Skeletal muscle tissue (tissue), 4 donors: ENCODE results near the gene ADGRA3. TPM values are rescaled to one million over a fixed set of nuclear protein-coding genes. Genes with fewer than 3 reads are reported as not detected.
A peak's percentile ranks its signal among the peaks of the same experiment; 100 is the strongest.

Experiments used
- H3K27ac ChIP-seq: one replicate; pipeline ENCODE4 v1.7.0; 2013; ENCODE audit warnings: mild to moderate bottlenecking, low read depth, low read length, inconsistent platforms
- H3K27me3 ChIP-seq, 3 donors: one replicate each; pipeline ENCODE4 v1.7.0; 2013; ENCODE audit warnings: low read length in 3 of 3; ENCODE audit not compliant: control insufficient read depth in 3 of 3, insufficient read depth in 3 of 3
- H3K36me3 ChIP-seq, 3 donors: one replicate each; pipeline ENCODE4 v1.7.0; 2013; ENCODE audit warnings: low read length in 3 of 3; ENCODE audit not compliant: control insufficient read depth in 3 of 3, insufficient read depth in 3 of 3
- H3K4me1 ChIP-seq, 3 donors: one replicate each; pipeline ENCODE4 v1.7.0; 2013; ENCODE audit warnings: low read length in 3 of 3, mild to moderate bottlenecking in 3 of 3; ENCODE audit not compliant: control insufficient read depth in 3 of 3, insufficient read depth in 3 of 3
- H3K4me3 ChIP-seq, 3 donors: one replicate each; pipeline ENCODE4 v1.7.0; 2013; ENCODE audit warnings: low read length in 3 of 3
- H3K9ac ChIP-seq, 3 donors: one replicate each; pipeline ENCODE4 v1.7.0; 2013; ENCODE audit warnings: low read length in 3 of 3, mild to moderate bottlenecking in 3 of 3, moderate library complexity in 2 of 3, low read depth in 1 of 3
- H3K9me3 ChIP-seq, 3 donors: one replicate each; pipeline ENCODE4 v1.7.0; 2013; ENCODE audit warnings: low read length in 3 of 3; ENCODE audit not compliant: control insufficient read depth in 3 of 3
- total RNA-seq: library from RNA; depleted of rRNA; stranded (reverse); fragments of >200 nt; gene quantifications from one replicate; pipeline ENCODE4 v1.2.3, GENCODE V29; 2014
- donor health status: Osteomylitis.

The ADGRA3 gene
- total RNA-seq, 1 donor from 2014 or later: 92.4 TPM

GRCh38 chr4:22500128-22500611, 15.7 kb downstream of the ADGRA3 start:
- Histone ChIP-seq H3K9me3 (no peaks in the 10 kb centered on the region), H3K27me3 (no peaks in the 10 kb centered on the region), H3K36me3 (no peaks in the 10 kb centered on the region), H3K4me1 (peaks cover 10 to 33% (median 14%) of the 10 kb centered on the region in 3 donors), H3K4me3 (peak overlapping the region in 1 of 3 donors; percentile 41), H3K27ac (peak overlapping the region; percentile 70), H3K9ac (no peak overlapping the region)

DNA sequence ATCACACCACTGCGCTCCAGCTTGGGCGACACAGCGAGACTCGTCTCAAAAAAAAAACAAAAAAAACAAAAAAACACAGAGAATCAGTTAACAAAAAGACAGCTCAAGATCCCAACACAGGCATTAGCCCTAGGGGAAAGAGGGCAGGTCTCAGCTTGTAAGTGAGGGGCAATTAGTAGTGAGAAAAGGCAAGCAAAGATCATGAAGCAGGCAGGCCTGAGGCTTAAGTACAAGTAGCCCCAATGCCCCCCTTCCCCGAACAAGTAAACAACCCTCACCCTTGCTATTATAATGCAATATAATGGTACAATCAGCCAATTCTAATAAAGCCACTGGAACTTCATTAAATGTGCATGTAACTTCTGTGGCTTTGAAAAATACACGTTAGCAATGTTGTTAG, 17.0 kb downstream of the ADGRA3 start:
- H3K27me3 ChIP-seq: no peaks in the 10 kb centered on the region
- H3K4me1 ChIP-seq: peaks cover 7 to 23% (median 14%) of the 10 kb centered on the region in 3 donors
- peak overlapping the region in 1 of 3 donors; percentile 12 for H3K9ac ChIP-seq
- H3K36me3 ChIP-seq: no peaks in the 10 kb centered on the region
- no peaks in the 10 kb centered on the region for H3K9me3 ChIP-seq
- peak overlapping the region; percentile 70 for H3K27ac ChIP-seq
- no peak overlapping the region for H3K4me3 ChIP-seq

- no peak overlapping the region for H3K4me3 ChIP-seq
- H3K36me3 ChIP-seq: no peaks in the 10 kb centered on the region
- no peak overlapping the region for H3K27ac ChIP-seq
- peaks cover 7 to 17% (median 8%) of the 10 kb centered on the region in 3 donors for H3K4me1 ChIP-seq
- H3K9me3 ChIP-seq: no peaks in the 10 kb centered on the region
- H3K27me3 ChIP-seq: no peaks in the 10 kb centered on the region
- no peak overlapping the region for H3K9ac ChIP-seq
These were observed 19.6 kb downstream of the ADGRA3 start for GRCh38 chr4:22496165-22496813.

DNA sequence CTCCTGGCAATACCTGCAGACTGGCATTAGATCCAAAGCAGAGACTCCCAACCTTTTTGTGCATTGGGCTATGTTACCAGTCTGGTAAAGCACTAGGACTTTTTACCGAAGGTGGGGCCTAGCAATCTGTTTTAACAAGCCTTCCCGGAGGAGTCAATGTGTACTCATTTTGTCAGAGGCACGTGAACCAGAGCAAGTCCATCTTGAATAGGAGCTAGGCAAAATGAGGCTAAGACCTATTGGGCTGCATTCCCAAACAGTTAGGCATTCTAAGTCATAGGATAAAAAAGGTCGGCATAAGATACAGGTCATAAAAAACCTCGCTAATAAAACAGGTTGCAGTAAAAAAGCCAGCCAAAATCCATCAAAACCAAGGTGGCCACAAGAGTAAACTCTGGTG, 22.3 kb downstream of the ADGRA3 start:
- H3K9me3 ChIP-seq: no peaks in the 10 kb centered on the region
- no peak overlapping the region for H3K27ac ChIP-seq
- peaks cover 0 to 9% (median 3%) of the 10 kb centered on the region in 3 donors for H3K4me1 ChIP-seq
- H3K27me3 ChIP-seq: no peaks in the 10 kb centered on the region
- no peak overlapping the region for H3K9ac ChIP-seq
- no peaks in the 10 kb centered on the region for H3K36me3 ChIP-seq
- no peak overlapping the region for H3K4me3 ChIP-seq

- Histone ChIP-seq H3K9ac (no peak overlapping the region), H3K27me3 (no peaks in the 10 kb centered on the region), H3K27ac (no peak overlapping the region), H3K9me3 (no peaks in the 10 kb centered on the region), H3K4me3 (no peak overlapping the region), H3K36me3 (no peaks in the 10 kb centered on the region), H3K4me1 (peaks cover 3 to 14% (median 4%) of the 10 kb centered on the region in 3 donors)
These were observed 22.9 kb downstream of the ADGRA3 start for GRCh38 chr4:22492987-22493386.

DNA sequence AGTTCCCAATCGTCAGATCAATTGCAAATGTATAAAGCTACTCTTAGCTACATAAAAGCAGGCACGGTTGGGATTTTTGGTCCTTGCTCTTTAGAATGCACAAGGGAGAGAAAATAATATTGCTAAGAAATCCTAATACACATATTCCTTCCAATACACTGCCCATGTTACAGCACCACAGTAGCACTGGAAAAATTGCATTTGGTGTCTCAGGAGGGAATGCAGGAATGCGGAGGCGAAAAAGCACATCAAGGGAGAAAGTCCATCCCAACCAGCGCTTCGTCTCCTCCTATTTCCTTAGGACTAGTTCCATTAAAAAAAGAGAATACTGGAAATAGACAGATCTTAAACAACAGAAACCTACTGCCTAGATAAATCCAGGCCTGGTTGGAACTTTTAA, 23.9 kb downstream of the ADGRA3 start:
- Histone ChIP-seq H3K4me3 (no peak overlapping the region), H3K27me3 (no peaks in the 10 kb centered on the region), H3K9me3 (no peaks in the 10 kb centered on the region), H3K27ac (no peak overlapping the region), H3K4me1 (peaks cover 6 to 18% (median 15%) of the 10 kb centered on the region in 3 donors), H3K9ac (no peak overlapping the region), H3K36me3 (no peaks in the 10 kb centered on the region)

GRCh38 chr4:22490718-22491315, 25.0 kb downstream of the ADGRA3 start:
- no peak overlapping the region for H3K27ac ChIP-seq
- peaks cover 9 to 23% (median 18%) of the 10 kb centered on the region in 3 donors for H3K4me1 ChIP-seq
- no peaks in the 10 kb centered on the region for H3K9me3 ChIP-seq
- no peaks in the 10 kb centered on the region for H3K36me3 ChIP-seq
- H3K4me3 ChIP-seq: no peak overlapping the region
- H3K27me3 ChIP-seq: no peaks in the 10 kb centered on the region
- no peak overlapping the region for H3K9ac ChIP-seq

DNA sequence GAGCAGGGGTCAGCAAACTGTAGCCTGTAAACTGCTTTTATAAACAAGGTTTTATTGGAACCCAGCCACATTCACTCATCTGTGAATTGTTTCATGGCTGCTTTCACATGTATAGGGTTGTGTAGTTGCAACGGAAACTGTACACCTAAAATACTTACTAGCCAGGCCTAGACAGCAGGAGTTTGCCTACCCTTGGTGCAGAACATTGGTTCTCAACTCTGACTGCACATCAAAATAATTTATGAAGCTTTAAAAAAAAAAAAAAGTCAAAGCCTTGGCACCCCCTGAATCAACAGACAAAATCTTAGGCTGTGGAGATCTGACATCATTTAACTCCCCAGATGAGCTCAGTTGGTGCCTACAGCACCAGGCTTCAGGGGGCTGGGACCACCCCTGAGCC, 27.8 kb downstream of the ADGRA3 start:
- no peak overlapping the region for H3K27ac ChIP-seq

GRCh38 chr4:22487328-22487727, 28.5 kb downstream of the ADGRA3 start:
- no peaks in the 10 kb centered on the region for H3K36me3 ChIP-seq
- H3K9me3 ChIP-seq: no peaks in the 10 kb centered on the region
- no peaks in the 10 kb centered on the region for H3K27me3 ChIP-seq
- no peak overlapping the region for H3K9ac ChIP-seq
- H3K4me3 ChIP-seq: no peak overlapping the region
- peaks cover 9 to 32% (median 18%) of the 10 kb centered on the region in 3 donors for H3K4me1 ChIP-seq
- no peak overlapping the region for H3K27ac ChIP-seq

More for the DNA sequence above, 27.8 kb downstream of the ADGRA3 start:
- H3K36me3 ChIP-seq: no peaks in the 10 kb centered on the region
- H3K9ac ChIP-seq: no peak overlapping the region
- H3K9me3 ChIP-seq: no peaks in the 10 kb centered on the region
- no peaks in the 10 kb centered on the region for H3K27me3 ChIP-seq
- peaks cover 9 to 27% (median 18%) of the 10 kb centered on the region in 3 donors for H3K4me1 ChIP-seq
- no peak overlapping the region for H3K4me3 ChIP-seq

DNA sequence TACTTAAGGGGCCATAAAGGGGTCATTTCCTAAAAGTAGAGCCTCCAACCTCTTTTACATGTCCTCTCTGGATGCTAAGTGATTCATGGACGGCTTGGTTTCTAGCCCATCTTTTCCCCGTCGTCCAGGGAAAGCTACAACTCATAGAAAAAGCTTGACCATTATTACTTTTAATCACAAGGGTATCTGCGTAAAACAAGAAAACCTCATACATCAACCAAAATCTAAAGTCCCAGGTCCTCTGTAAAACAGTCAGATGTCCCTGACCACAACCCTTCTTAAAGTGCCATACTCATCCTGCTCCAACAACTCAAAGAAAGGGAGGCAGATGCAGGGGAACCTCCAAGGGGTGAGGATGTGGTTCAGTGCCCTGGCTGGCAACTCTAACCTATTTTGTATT, 29.6 kb downstream of the ADGRA3 start:
- Histone ChIP-seq H3K4me1 (peaks cover 9 to 32% (median 18%) of the 10 kb centered on the region in 3 donors), H3K36me3 (no peaks in the 10 kb centered on the region), H3K9ac (no peak overlapping the region), H3K27ac (no peak overlapping the region), H3K4me3 (no peak overlapping the region), H3K27me3 (no peaks in the 10 kb centered on the region), H3K9me3 (no peaks in the 10 kb centered on the region)
